Neutrophil (primary cell): ENCODE data around the gene NR2C1.
"Not testable (repeated sequence)": the region's sequence is repeated elsewhere in the genome, so short reads cannot be mapped to it uniquely, and the experiment has no call there.

Experiments used
- H3K27ac ChIP-seq: fragments of 200-600 bp; sonication (generic); 2 replicates; pipeline ENCODE4 v1.5.1; 2016; ENCODE audit warnings: mild to moderate bottlenecking, moderate library complexity
- H3K27me3 ChIP-seq: fragments of 200-600 bp; sonication (generic); 2 replicates; pipeline ENCODE4 v1.6.0; 2016; ENCODE audit warnings: mild to moderate bottlenecking
- H3K36me3 ChIP-seq: fragments of 200-600 bp; sonication (generic); 2 replicates; pipeline ENCODE4 v1.5.1; 2017
- H3K4me1 ChIP-seq, 2 experiments: fragments of 200-600 bp in 1 of 2; sonication (generic) in 1 of 2; 1 replicate in 1 of 2; 2 replicates in 1 of 2; pipeline versions ENCODE4 v1.5.1 to v1.6.1; 2013 to 2016; ENCODE audit warnings: low read depth in 1 of 2, low read length in 1 of 2, mild to moderate bottlenecking in 1 of 2, moderate library complexity in 1 of 2; ENCODE audit not compliant: control insufficient read depth in 1 of 2, insufficient read depth in 1 of 2
- H3K4me3 ChIP-seq, 2 experiments: fragments of 200-600 bp in 1 of 2; sonication (generic) in 1 of 2; 1 replicate in 1 of 2; 2 replicates in 1 of 2; pipeline ENCODE4 v1.5.1; 2013 to 2016; ENCODE audit warnings: low read depth in 1 of 2, low read length in 1 of 2, mild to moderate bottlenecking in 1 of 2, moderate library complexity in 1 of 2
- H3K9me3 ChIP-seq: fragments of 200-600 bp; sonication (generic); 2 replicates; pipeline ENCODE4 v1.5.1; 2016
- TF ChIP-seq, protein P1 (sequence below): fragments of 200-600 bp; sonication (generic); IDR thresholded peaks from 2 replicates; pipeline ENCODE4 v1.5.1; 2016; ENCODE audit warnings: antibody characterized with exemption

Gene NR2C1

DNA sequence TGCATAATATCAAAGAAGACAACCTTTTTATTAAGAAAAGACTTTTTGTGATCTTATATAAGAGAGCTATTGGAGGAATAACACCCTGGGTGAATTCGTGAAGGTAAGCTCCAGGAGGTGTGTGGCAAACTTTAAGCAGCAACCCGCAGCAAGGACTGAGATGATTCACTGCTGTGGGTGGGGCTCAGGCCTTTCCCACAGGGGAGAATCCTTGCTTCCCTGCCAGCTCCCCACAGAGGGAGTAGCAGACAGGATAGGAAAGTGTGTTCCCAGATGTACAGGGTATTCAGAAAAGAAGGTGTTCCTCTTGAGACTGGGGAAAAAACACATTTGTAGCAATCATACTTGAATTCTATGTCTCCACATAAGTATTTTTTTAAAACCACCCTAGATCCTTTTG, 79.1 kb downstream of the NR2C1 start:
- Histone ChIP-seq H3K4me1 (no peaks in the 10 kb centered on the region), H3K27me3 (no peaks in the 10 kb centered on the region), H3K4me3 (no peak overlapping the region), H3K9me3 (no peaks in the 10 kb centered on the region), H3K36me3 (peaks cover 30% of the 10 kb centered on the region), H3K27ac (no peak overlapping the region)
- TF ChIP-seq, protein P1, sequence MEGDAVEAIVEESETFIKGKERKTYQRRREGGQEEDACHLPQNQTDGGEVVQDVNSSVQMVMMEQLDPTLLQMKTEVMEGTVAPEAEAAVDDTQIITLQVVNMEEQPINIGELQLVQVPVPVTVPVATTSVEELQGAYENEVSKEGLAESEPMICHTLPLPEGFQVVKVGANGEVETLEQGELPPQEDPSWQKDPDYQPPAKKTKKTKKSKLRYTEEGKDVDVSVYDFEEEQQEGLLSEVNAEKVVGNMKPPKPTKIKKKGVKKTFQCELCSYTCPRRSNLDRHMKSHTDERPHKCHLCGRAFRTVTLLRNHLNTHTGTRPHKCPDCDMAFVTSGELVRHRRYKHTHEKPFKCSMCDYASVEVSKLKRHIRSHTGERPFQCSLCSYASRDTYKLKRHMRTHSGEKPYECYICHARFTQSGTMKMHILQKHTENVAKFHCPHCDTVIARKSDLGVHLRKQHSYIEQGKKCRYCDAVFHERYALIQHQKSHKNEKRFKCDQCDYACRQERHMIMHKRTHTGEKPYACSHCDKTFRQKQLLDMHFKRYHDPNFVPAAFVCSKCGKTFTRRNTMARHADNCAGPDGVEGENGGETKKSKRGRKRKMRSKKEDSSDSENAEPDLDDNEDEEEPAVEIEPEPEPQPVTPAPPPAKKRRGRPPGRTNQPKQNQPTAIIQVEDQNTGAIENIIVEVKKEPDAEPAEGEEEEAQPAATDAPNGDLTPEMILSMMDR, result no peak

DNA sequence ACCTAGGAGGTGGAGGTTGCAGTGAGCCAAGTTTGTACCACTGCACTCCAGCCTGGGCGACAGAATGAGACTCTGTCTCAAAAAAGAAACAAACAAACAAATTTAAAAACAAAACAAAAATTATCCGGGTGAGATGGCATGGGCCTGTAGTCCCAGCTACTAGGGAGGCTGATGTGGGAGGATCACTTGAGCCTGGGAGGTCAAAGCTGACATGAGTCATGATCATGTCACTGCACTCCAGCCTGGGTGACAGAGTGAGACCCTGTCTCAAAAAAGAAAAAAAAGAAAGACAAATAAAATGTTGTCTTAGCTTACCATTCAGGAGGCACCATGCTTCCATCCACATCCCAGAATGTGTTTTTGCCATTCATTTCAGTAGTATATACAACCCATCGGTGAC, 79.6 kb downstream of the NR2C1 start:
- not testable (repeated sequence) for H3K4me1 ChIP-seq, H3K27me3 ChIP-seq, H3K9me3 ChIP-seq, H3K4me3 ChIP-seq, H3K27ac ChIP-seq
- peaks cover 30% of the 10 kb centered on the region for H3K36me3 ChIP-seq

DNA sequence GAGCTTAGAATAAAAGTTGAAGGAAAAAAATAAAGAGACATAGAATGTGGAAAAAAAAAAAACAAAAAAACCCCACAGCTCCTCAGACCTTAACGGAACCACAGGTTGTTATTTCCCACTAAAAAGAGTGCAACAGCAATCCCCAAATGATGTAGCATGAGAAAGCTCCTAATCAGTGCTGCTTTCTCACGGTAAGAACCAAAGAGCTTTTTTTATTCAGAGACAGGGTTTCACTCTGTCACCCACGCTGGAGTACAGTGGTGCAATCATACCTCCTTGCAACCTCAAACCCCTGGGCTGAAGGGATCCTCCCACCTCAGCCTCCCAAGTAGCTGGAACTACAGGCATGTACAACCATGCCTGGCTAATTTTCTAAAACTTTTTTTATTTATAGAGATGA, 83.2 kb downstream of the NR2C1 start:
- peaks cover 30% of the 10 kb centered on the region for H3K36me3 ChIP-seq
- H3K4me3 ChIP-seq, result no peak overlapping the region
- TF ChIP-seq, protein P1, result no peak
- no peaks in the 10 kb centered on the region for H3K4me1 ChIP-seq
- H3K27ac ChIP-seq, result no peak overlapping the region
- no peaks in the 10 kb centered on the region for H3K9me3 ChIP-seq
- no peaks in the 10 kb centered on the region for H3K27me3 ChIP-seq

DNA sequence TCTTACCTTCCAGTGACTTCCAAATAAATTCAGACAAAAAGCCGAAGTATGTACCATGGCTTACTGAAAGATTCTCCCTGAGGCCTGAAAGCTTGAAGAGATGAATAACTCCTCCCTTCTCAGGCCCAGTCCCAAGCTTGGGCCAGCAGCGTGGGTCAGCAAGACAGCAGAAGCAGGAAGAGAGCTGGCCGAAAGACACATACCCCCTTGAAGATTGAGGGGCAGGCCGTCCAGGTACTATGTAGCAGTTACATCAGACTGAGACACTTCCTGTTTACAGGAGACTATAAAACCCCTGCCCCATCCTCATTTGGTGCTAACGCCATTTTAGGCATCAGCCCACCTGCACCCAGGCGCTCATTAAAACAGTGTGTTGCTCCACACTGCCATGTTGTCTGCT, 84.9 kb downstream of the NR2C1 start:
- TF ChIP-seq, protein P1, result no peak
- no peak overlapping the region for H3K4me3 ChIP-seq
- H3K27me3 ChIP-seq, result no peaks in the 10 kb centered on the region
- no peak overlapping the region for H3K27ac ChIP-seq
- H3K9me3 ChIP-seq, result no peaks in the 10 kb centered on the region
- no peaks in the 10 kb centered on the region for H3K4me1 ChIP-seq
- peaks cover 21% of the 10 kb centered on the region for H3K36me3 ChIP-seq

DNA sequence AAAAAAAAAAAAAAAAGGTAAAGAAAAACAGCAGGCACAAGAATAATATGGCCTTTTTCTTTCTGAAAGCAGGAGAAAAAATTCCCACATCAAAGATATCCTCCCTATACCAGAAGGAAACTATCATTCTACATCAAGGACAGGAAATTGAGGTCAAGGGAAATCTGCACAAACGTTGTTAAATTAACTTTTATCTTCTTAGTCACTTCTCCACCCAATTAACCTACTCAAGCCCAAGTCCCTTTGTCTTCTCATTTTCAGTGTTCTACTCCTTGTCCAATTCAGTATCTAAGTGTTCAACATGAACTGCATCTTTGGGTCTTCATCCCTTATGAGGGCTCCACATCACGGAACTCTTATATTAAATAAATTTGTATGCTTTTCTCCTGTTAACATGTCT, 85.6 kb downstream of the NR2C1 start:
- Histone ChIP-seq H3K4me1 (no peaks in the 10 kb centered on the region), H3K27me3 (no peaks in the 10 kb centered on the region), H3K27ac (no peak overlapping the region), H3K9me3 (no peaks in the 10 kb centered on the region), H3K36me3 (peaks cover 16% of the 10 kb centered on the region), H3K4me3 (no peak overlapping the region)
- TF ChIP-seq, protein P1, result no peak

DNA sequence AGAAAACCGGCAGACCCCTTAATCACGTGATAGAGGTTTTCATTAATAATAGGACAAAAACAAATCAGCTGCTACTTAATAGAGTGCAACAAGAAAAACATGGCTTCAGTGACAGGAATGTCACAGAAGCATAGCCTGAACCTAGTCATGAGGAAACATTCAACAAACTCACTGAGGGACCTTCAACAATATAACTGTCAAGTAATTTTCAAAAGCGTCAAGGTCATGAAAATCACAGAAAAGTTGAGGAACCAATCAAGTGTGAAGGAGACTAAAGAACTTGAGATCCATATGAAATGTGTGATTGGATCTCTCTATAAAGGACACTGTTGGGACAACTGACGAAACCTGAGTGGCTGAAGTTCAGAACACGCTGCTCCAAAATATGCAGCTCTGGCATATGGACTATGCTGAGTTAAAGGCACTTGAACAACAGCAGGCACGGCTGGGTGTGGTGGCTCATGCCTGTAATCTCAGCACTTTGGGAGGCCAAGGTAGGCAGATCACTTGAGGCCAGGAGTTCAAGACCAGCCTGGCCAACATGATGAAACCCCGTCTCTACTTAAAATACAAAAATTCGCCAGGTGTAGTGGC, 86.2 kb downstream of the NR2C1 start:
- TF ChIP-seq, protein P1, result no peak
- no peaks in the 10 kb centered on the region for H3K9me3 ChIP-seq
- peaks cover 9% of the 10 kb centered on the region for H3K36me3 ChIP-seq
- H3K4me1 ChIP-seq, result no peaks in the 10 kb centered on the region
- no peaks in the 10 kb centered on the region for H3K27me3 ChIP-seq
- no peak overlapping the region for H3K4me3 ChIP-seq
- no peak overlapping the region for H3K27ac ChIP-seq

DNA sequence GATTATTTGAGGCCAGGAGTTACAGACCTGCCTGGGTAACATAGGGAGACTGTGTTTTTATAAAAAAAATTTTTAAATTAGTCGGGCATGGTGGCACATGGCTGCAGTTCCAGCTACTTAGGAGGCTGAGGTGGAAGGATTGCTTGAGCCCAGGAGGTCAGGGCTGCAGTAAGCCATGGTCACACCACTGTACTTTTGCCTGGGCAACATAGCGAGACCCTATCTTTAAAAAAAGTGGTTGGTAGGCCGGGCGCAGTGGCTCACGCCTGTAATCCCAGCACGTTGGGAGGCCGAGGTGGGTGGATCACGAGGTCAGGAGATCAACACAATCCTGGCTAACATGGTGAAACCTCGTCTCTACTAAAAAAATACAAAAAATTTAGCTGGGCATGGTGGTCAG, 88.3 kb downstream of the NR2C1 start:
- not testable (repeated sequence) for H3K36me3 ChIP-seq, H3K4me3 ChIP-seq, H3K9me3 ChIP-seq, H3K27me3 ChIP-seq, H3K27ac ChIP-seq, H3K4me1 ChIP-seq
